Type B pancreatic cell (in vitro differentiated cells): ENCODE data around the gene DTHD1. TPM values are rescaled to one million over a fixed set of nuclear protein-coding genes. Genes with fewer than 3 reads are reported as not detected.

Experiments used
- DNase-seq: peaks from one replicate; pipeline ENCODE4 v3.0.0; 2021; ENCODE audit warnings: mixed read lengths; ENCODE audit not compliant: unreplicated experiment; ENCODE audit errors: extremely low spot score
- H3K27ac Mint-ChIP-seq: 2 replicates; pipeline ENCODE4 v1.8.0; 2021; ENCODE audit warnings: mild to moderate bottlenecking, mixed read lengths
- H3K27me3 Mint-ChIP-seq: 2 replicates; pipeline ENCODE4 v1.8.0; 2021; ENCODE audit warnings: mixed read lengths
- H3K36me3 Mint-ChIP-seq: 2 replicates; pipeline ENCODE4 v1.8.0; 2021; ENCODE audit warnings: mixed read lengths
- H3K4me1 Mint-ChIP-seq: one replicate; pipeline ENCODE4 v1.8.0; 2021; ENCODE audit warnings: mixed read lengths; ENCODE audit not compliant: unreplicated experiment
- H3K4me3 Mint-ChIP-seq: 2 replicates; pipeline ENCODE4 v1.8.0; 2021; ENCODE audit warnings: mild to moderate bottlenecking, mixed read lengths
- H3K9me3 Mint-ChIP-seq: 2 replicates; pipeline ENCODE4 v1.8.0; 2021; ENCODE audit warnings: mixed read lengths
- CTCF ChIP-seq: fragments of 200-600 bp; sonication (generic); conservative IDR thresholded peaks from 2 replicates; pipeline ENCODE4 v1.5.0; 2021; ENCODE audit warnings: antibody characterized with exemption, mild to moderate bottlenecking
- total RNA-seq: library from RNA; stranded (reverse); gene quantifications from 2 replicates; pipeline ENCODE4 v1.2.1, GENCODE V29; 2021; ENCODE audit warnings: low replicate concordance

DTHD1 gene
- total RNA-seq, 1 donor from 2014 or later, result 0.14 TPM

DNA sequence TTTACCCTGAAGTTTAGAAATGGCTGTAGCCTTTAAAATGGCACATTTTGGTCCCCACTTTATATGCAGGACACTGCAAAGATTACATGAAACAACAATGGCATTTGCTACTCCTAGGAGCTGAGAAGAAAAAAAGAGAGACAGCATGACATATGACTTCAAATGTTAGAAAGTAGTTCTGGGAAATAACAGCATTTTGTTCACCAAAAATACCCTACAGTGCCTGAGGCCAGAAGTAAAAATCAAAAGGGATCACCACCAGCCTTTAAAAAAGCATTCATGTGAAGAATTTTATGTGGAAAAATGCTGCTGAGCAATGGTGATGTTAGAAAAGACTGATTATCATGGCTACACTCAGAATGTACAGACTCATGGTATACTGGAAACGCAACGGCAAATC lies 110.0 kb downstream of the DTHD1 start:
- peaks cover 10% of the 10 kb centered on the region for H3K4me1 Mint-ChIP-seq
- no peak overlapping the region for H3K27ac Mint-ChIP-seq
- TF ChIP-seq CTCF, result no peak
- H3K9me3 Mint-ChIP-seq, result no peaks in the 10 kb centered on the region
- no peaks in the 10 kb centered on the region for H3K36me3 Mint-ChIP-seq
- no peak overlapping the region for H3K4me3 Mint-ChIP-seq
- no peak for DNase-seq
- peaks cover 9% of the 10 kb centered on the region for H3K27me3 Mint-ChIP-seq

GRCh38 chr4:36392024-36392423 lies 110.6 kb downstream of the DTHD1 start:
- H3K9me3 Mint-ChIP-seq, result no peaks in the 10 kb centered on the region
- TF ChIP-seq CTCF, result no peak
- DNase-seq, result no peak
- H3K4me1 Mint-ChIP-seq, result peaks cover 10% of the 10 kb centered on the region
- no peaks in the 10 kb centered on the region for H3K36me3 Mint-ChIP-seq
- H3K4me3 Mint-ChIP-seq, result no peak overlapping the region
- no peak overlapping the region for H3K27ac Mint-ChIP-seq
- H3K27me3 Mint-ChIP-seq, result peaks cover 13% of the 10 kb centered on the region

- H3K4me1 Mint-ChIP-seq, result peaks cover 10% of the 10 kb centered on the region
These were observed 111.5 kb downstream of the DTHD1 start for GRCh38 chr4:36392916-36393315.

More at GRCh38 chr4:36392916-36393315, 111.5 kb downstream of the DTHD1 start:
- Mint-ChIP-seq H3K36me3 (no peaks in the 10 kb centered on the region), H3K27ac (no peak overlapping the region), H3K27me3 (peaks cover 13% of the 10 kb centered on the region), H3K4me3 (no peak overlapping the region), H3K9me3 (no peaks in the 10 kb centered on the region)
- TF ChIP-seq CTCF, result no peak
- DNase-seq, result no peak

Other genes starting within 250 kb of the DTHD1 start
- gene ARAP2, start 37.1 kb upstream of the DTHD1 start, total RNA-seq, result 10.8 and 20.0 TPM in 2 replicates